PC-3 (cell line): ENCODE measurements around the gene GPR156.

Source experiments
- EZH2 ChIP-seq: fragments of 300-600 bp; sonication (generic); IDR thresholded peaks from one replicate; pipeline ENCODE4 v1.6.1; 2017; ENCODE audit warnings: antibody characterized with exemption, mild to moderate bottlenecking, low read length; ENCODE audit not compliant: unreplicated experiment
- TF ChIP-seq, protein P1 (sequence below): fragments of 300-600 bp; sonication (generic); conservative IDR thresholded peaks from 2 replicates; pipeline ENCODE4 v1.5.1; 2017; ENCODE audit warnings: antibody characterized with exemption, low read depth, mild to moderate bottlenecking, low read length

DNA sequence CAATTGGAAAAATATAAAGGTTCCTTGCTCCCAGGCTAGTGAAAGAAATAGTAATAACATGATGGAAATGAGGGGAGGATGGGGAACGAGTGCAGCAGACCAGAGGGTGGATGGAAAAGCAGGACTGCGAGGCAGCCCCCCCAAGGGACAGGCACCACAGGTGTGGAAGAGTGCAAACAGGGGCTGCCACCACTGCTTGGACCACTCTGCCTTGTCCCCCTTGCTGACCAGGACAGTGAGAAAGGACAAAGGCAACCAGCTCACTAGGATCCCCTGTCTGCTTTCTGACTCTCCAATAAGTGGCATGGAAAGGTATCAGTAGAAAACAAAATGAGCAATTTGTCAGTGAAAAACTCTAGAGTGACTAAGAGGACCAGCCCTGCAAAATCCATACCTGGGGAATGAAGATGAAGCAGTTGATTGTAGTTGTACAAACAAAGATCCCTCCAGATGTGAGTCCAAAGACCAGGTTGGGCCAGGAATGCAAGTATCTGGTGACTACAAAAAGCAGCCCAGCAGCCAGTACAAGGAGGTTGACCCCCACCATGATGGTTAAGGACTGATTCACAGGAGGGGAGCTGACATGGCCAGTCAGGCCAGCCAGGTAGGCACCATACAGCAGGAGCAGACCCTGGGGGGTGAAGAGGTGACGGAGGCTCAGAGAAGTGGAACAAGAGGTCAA, 104.2 kb downstream of the GPR156 start:
- TF ChIP-seq EZH2: no peak
- TF ChIP-seq, protein P1, sequence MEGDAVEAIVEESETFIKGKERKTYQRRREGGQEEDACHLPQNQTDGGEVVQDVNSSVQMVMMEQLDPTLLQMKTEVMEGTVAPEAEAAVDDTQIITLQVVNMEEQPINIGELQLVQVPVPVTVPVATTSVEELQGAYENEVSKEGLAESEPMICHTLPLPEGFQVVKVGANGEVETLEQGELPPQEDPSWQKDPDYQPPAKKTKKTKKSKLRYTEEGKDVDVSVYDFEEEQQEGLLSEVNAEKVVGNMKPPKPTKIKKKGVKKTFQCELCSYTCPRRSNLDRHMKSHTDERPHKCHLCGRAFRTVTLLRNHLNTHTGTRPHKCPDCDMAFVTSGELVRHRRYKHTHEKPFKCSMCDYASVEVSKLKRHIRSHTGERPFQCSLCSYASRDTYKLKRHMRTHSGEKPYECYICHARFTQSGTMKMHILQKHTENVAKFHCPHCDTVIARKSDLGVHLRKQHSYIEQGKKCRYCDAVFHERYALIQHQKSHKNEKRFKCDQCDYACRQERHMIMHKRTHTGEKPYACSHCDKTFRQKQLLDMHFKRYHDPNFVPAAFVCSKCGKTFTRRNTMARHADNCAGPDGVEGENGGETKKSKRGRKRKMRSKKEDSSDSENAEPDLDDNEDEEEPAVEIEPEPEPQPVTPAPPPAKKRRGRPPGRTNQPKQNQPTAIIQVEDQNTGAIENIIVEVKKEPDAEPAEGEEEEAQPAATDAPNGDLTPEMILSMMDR: no peak
